Body of pancreas (tissue), 4 donors: ENCODE results near the gene ZNF302. TPM values are rescaled to one million over a fixed set of nuclear protein-coding genes. Genes with fewer than 3 reads are reported as not detected.
A peak's percentile ranks its signal among the peaks of the same experiment; 100 is the strongest.

Source experiments
- ATAC-seq: fragments of 150-250 bp; one replicate; pipeline ENCODE4 v1.9.1; 2016
- DNase-seq, 4 donors: peaks; one replicate each; pipeline ENCODE4 v3.0.0-alpha.2; 2019
- H3K27ac ChIP-seq, 4 donors: fragments of 200-600 bp; sonication (generic); 1 replicate in 3 of 4; 2 replicates in 1 of 4; pipeline versions ENCODE4 v1.5.1 to v1.6.1; 2016 to 2019; ENCODE audit warnings: mild to moderate bottlenecking in 1 of 4, mixed read lengths in 1 of 4, moderate library complexity in 1 of 4
- H3K27me3 ChIP-seq, 2 donors: fragments of 200-600 bp; sonication (generic); one replicate each; pipeline ENCODE4 v1.6.0; 2016; ENCODE audit warnings: mild to moderate bottlenecking in 1 of 2
- H3K36me3 ChIP-seq, 2 donors: fragments of 200-600 bp; sonication (generic); replicated peaks in 1 of 2; 2 replicates each; pipeline ENCODE4 v1.5.1; 2016; ENCODE audit warnings: low read depth in 2 of 2; ENCODE audit not compliant: insufficient read depth in 1 of 2
- H3K4me1 ChIP-seq: fragments of 200-600 bp; sonication (generic); one replicate; pipeline ENCODE4 v1.6.0; 2016
- H3K4me3 ChIP-seq, 2 donors: fragments of 200-600 bp; sonication (generic); 1 replicate in 1 of 2; 2 replicates in 1 of 2; pipeline ENCODE4 v1.5.1; 2016 to 2019
- H3K9me3 ChIP-seq, 3 donors: fragments of 200-600 bp; sonication (generic); 1 replicate in 2 of 3; 2 replicates in 1 of 3; pipeline ENCODE4 v1.5.1; 2016
- CTCF ChIP-seq, 7 experiments: fragments of 450-650 bp in 4 of 7; fragments of 200-600 bp in 3 of 7; sonication (generic) in 3 of 7; IDR thresholded peaks; one replicate each; pipeline ENCODE4 v1.5.1; 2016 to 2019; ENCODE audit warnings: antibody characterized with exemption in 7 of 7
- POLR2A ChIP-seq, 3 donors: fragments of 450-650 bp; IDR thresholded peaks; one replicate each; pipeline ENCODE4 v1.6.1; 2016; ENCODE audit warnings: antibody characterized with exemption in 3 of 3, mild to moderate bottlenecking in 2 of 3
- WGBS, 2 donors: methylation state at CpG; one replicate each; pipeline ENCODE4 v1.1.5; 2017; 5-methylcytosine and 5-hydroxymethylcytosine counted together
- intact Hi-C: fragments of 100-400 bp; cut with DNase I; formaldehyde crosslinking; loops from one replicate; pipeline ENCODE4 v1.15.1; 2023
- total RNA-seq, 2 donors: library from RNA; depleted of rRNA; stranded (reverse); fragments of >200 nt; gene quantifications; one replicate each; pipeline ENCODE4 v1.1.0, GENCODE V29; 2016

ZNF302 gene
- total RNA-seq, 2 donors from 2014 or later, result 16.6 to 49.1 TPM

- no peak for TF ChIP-seq CTCF (IDR thresholded peaks at IDR 0.05)
- TF ChIP-seq POLR2A (IDR thresholded peaks at IDR 0.05), result no peak
- intact Hi-C loops, result no loop called here
- Histone ChIP-seq H3K9me3 (peaks cover 0 to 25% (median 3%) of the 10 kb centered on the region in 3 donors), H3K4me3 (no peak overlapping the region), H3K27ac (no peak overlapping the region), H3K36me3 (peaks cover 19% of the 10 kb centered on the region in 2 donors), H3K4me1 (peaks cover 29% of the 10 kb centered on the region), H3K27me3 (no peaks in the 10 kb centered on the region)
- no peak for ATAC-seq
- no peak for DNase-seq
- 91 to 93% methylated on average over 5 of the region's 5 CpGs for WGBS, 2 donors
Measured at GRCh38 chr19:34686455-34686854, 9.0 kb downstream of the ZNF302 start.

DNA sequence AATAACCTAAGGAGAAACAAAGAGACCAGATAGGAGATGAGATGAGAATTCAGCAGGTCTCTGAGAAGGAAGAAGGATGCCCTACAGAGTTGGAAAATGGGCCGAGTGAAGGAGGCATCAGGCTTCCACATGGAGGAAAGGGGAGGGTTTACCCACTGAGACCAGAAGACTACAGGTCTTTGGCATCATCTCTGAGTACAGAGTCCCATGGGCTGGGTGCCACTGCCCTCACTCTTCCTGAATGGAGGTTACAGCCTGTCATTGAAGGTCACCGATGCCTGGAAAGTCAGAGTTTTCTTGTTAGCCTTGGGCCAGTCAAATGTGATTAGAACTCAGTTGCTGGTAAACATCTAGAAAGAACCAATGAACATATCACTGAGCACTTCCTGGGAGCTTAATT, 9.9 kb downstream of the ZNF302 start:
- Histone ChIP-seq H3K27me3 (no peaks in the 10 kb centered on the region), H3K36me3 (peaks cover 19% of the 10 kb centered on the region in 2 donors), H3K27ac (peak overlapping the region in 1 of 4 donors; percentile 19), H3K4me1 (peaks cover 32% of the 10 kb centered on the region), H3K4me3 (no peak overlapping the region), H3K9me3 (peaks cover 0 to 18% (median 3%) of the 10 kb centered on the region in 3 donors)
- TF ChIP-seq CTCF (IDR thresholded peaks at IDR 0.05) (no peak), POLR2A (IDR thresholded peaks at IDR 0.05) (no peak)
- WGBS, 2 donors, result 23 to 33% methylated on average over 2 of the region's 2 CpGs
- intact Hi-C loops, result no loop called here
- DNase-seq, result peak in 3 of 4 donors; percentile 30 to 70 (median 35)
- ATAC-seq, result peak; percentile 62

- intact Hi-C loops, result no loop called here
- H3K4me3 ChIP-seq, result no peak overlapping the region
- H3K27ac ChIP-seq, result peak overlapping the region in 2 of 4 donors; percentile 5 to 21
- peak in 1 of 4 donors; percentile 18 for DNase-seq
- TF ChIP-seq POLR2A (IDR thresholded peaks at IDR 0.05) (no peak), CTCF (IDR thresholded peaks at IDR 0.05) (no peak)
- H3K27me3 ChIP-seq, result no peaks in the 10 kb centered on the region
- WGBS, 2 donors, result 21 to 24% methylated on average over 1 of the region's 1 CpG
- no peak for ATAC-seq
- H3K9me3 ChIP-seq, result peaks cover 0 to 17% (median 3%) of the 10 kb centered on the region in 3 donors
- peaks cover 8 to 11% of the 10 kb centered on the region in 2 donors for H3K36me3 ChIP-seq
- peaks cover 44% of the 10 kb centered on the region for H3K4me1 ChIP-seq
Measured at GRCh38 chr19:34688592-34688991, 11.1 kb downstream of the ZNF302 start.

- 84 to 90% methylated on average over 3 of the region's 3 CpGs for WGBS, 2 donors
- H3K27ac ChIP-seq, result no peak overlapping the region
- peaks cover 0 to 4% (median 0%) of the 10 kb centered on the region in 3 donors for H3K9me3 ChIP-seq
- intact Hi-C loops, result no loop called here
- DNase-seq (no peak), ATAC-seq (no peak)
- TF ChIP-seq POLR2A (IDR thresholded peaks at IDR 0.05), result no peak
- TF ChIP-seq CTCF (IDR thresholded peaks at IDR 0.05), result no peak
- no peaks in the 10 kb centered on the region for H3K36me3 ChIP-seq
- H3K4me3 ChIP-seq, result no peak overlapping the region
- no peaks in the 10 kb centered on the region for H3K27me3 ChIP-seq
- peaks cover 46% of the 10 kb centered on the region for H3K4me1 ChIP-seq
Measured at GRCh38 chr19:34690372-34690771, 12.9 kb downstream of the ZNF302 start.

- H3K36me3 ChIP-seq, result no peaks in the 10 kb centered on the region
- peak; percentile 45 for ATAC-seq
- no peak for TF ChIP-seq POLR2A (IDR thresholded peaks at IDR 0.05)
- DNase-seq, result no peak
- H3K9me3 ChIP-seq, result no peaks in the 10 kb centered on the region
- intact Hi-C loops, result no loop called here
- no peak overlapping the region for H3K27ac ChIP-seq
- 38 to 44% methylated on average over 2 of the region's 2 CpGs for WGBS, 2 donors
- no peaks in the 10 kb centered on the region for H3K27me3 ChIP-seq
- no peak overlapping the region for H3K4me3 ChIP-seq
- H3K4me1 ChIP-seq, result peaks cover 39% of the 10 kb centered on the region
Measured at GRCh38 chr19:34692549-34692948, 15.1 kb downstream of the ZNF302 start.
